ENCODE results near the gene USP33.
"Not testable (repeated sequence)": the region's sequence is repeated elsewhere in the genome, so short reads cannot be mapped to it uniquely, and the experiment has no call there.

The USP33 gene

DNA sequence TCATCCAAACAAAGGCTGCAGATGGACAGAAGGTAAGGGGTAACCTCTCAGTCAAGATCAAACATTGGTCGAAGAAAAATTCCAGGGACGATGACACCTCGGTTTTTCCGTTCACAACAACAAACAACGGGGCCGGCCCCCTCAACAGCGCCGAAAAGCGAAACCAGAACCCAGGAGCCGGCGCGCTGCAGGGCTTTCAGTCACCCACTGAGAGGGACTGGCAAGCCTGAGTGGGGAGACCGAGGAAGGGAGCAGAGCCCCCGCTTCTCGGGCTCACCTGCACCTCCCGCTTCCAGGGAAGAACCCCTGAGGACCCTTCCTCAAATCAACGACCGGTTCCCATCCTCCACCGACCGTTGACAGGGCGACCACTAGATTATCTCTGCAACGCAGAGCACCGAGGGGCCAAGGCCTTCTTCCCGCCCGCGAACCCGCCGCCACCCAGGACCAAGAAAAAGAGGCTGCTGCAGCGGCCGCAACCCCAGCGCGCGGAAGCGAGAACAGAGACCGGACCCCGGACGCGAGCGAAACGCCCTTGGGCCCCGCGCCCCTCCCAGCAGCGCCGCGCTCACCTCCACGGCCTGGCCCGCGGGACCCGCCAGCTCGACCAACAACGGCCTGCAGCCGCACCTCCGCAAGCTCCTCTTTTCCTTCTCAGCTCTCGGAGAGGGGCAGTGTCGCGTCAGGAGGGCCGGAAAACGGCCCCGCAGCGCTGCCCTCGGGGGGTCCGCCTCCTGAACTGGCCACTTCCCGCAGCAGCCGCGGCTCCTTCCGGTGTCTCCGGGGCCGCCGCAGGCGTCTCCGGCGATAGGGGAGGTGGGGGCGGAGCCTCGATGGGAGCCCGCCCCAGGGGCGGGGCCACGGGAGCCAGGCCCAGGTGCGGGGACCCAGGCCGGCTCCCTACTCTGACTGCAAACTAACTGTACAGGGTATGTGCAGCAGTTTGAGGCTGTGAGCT is at the start of gene USP33:
Gene USP33, minus strand, starts transcription at position 782 of the 958 bp plus-strand sequence. CDS start 18,155 bp downstream, outside the sequence.
- peak; percentile 49 for DNase-seq (ENCODE audit: low read depth)
- TF ChIP-seq CTCF (IDR thresholded peaks at IDR 0.05; ENCODE audit: low read depth, low read length, missing control alignments): no peak

DNA sequence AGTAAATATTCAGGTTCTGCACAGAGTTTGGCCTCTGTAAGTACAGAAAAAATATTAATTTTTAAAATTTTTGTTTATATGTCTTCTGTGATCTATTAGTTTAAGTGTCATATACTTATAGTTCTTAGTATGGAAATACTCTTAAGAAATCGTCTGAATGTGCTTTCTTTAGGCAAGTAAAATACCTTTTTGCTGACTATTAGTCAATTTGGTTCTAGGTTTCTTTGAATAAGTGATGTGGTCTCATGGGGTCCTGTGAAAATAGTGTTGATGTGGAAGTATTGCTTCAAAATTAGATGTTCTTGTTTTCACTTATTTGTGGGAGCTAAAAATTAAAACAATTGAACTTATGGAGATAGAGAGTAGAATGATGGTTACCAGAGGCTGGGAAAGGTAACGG is 43.7 kb upstream of the USP33 start:
- no peak overlapping the region for H3K4me3 ChIP-seq (ENCODE audit: low read depth, low read length)
- no peak for TF ChIP-seq CTCF (IDR thresholded peaks at IDR 0.05; ENCODE audit: low read depth, low read length, missing control alignments)
- DNase-seq (ENCODE audit: low read depth): no peak

More for the DNA sequence above, at the start of gene USP33:
- H3K4me3 ChIP-seq (ENCODE audit: low read depth, low read length): peak within 1 kb of the TSS; percentile 87

GRCh38 chr1:77802026-77802425 is 42.4 kb upstream of the USP33 start:
- no peak overlapping the region for H3K4me3 ChIP-seq (ENCODE audit: low read depth, low read length)
- DNase-seq (ENCODE audit: low read depth): no peak
- no peak for TF ChIP-seq CTCF (IDR thresholded peaks at IDR 0.05; ENCODE audit: low read depth, low read length, missing control alignments)

GRCh38 chr1:77797991-77798390 is 38.3 kb upstream of the USP33 start:
- DNase-seq (ENCODE audit: low read depth): no peak
- no peak for TF ChIP-seq CTCF (IDR thresholded peaks at IDR 0.05; ENCODE audit: low read depth, low read length, missing control alignments)
- H3K4me3 ChIP-seq (ENCODE audit: low read depth, low read length): no peak overlapping the region

- no peak for TF ChIP-seq CTCF (IDR thresholded peaks at IDR 0.05; ENCODE audit: low read depth, low read length, missing control alignments)
- DNase-seq (ENCODE audit: low read depth): no peak
- H3K4me3 ChIP-seq (ENCODE audit: low read depth, low read length): no peak overlapping the region
Measured at GRCh38 chr1:77796695-77797405, 37.2 kb upstream of the USP33 start.

DNA sequence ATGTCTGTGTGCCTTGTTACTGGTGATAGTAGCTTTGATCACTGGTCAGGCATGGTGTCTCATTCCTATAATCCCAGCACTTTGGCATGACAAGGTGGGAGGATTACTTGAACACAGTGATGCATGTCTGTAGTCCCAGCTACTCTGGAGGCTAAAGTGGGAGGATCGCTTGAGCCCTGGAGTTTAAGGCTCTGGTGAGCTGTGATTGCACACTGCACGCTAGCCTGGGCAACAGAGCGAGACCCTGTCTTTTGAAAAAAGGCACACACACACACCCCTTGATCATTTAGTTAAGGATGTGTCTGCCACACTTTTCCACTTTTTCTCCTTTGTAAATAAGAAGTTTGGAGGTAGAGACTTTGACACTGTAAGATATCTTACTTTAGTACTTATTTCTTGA is 34.9 kb upstream of the USP33 start:
- DNase-seq (ENCODE audit: low read depth): no peak
- H3K4me3 ChIP-seq (ENCODE audit: low read depth, low read length): no peak overlapping the region
- TF ChIP-seq CTCF (IDR thresholded peaks at IDR 0.05; ENCODE audit: low read depth, low read length, missing control alignments): no peak

GRCh38 chr1:77786093-77786741 is 26.6 kb upstream of the USP33 start:
- not testable (repeated sequence) for DNase-seq (ENCODE audit: low read depth); H3K4me3 ChIP-seq (ENCODE audit: low read depth, low read length)
